ENCODE data around the gene TRMO.

The TRMO gene

DNA sequence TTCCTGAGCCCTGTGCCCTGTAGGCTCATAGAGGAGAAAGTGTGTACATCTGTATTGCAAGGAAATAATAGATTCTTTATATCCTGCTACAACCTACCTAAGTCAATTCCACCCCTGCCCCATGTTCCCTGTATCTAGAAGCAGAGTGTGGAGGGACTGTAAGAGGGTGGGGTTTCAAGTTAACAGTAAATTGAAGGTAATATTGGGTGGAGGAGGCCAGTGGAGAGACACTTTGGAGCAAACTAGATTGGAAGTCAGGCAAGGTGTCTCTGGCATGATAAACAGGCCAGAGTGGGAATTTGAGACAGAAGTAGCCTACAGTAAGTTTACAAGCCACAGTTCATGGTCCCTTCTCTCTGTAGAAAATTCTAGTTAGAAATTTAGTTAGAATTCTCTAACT is 17.9 kb upstream of the TRMO start:
- no peak for DNase-seq (ENCODE audit: low read depth in 4 of 4, low spot score in 1 of 4)

GRCh38 chr9:97938081-97938644 is 15.9 kb upstream of the TRMO start, which contains the start of gene HEMGN:
Gene HEMGN (minus strand): TSS chr9:97938172. CDS start chr9:97938136, 36 bp downstream.
- peak in 1 of 4 experiments; percentile 12 for DNase-seq (ENCODE audit: low read depth in 4 of 4, low spot score in 1 of 4)

GRCh38 chr9:97936998-97937397 is 14.7 kb upstream of the TRMO start:
- no peak for DNase-seq (ENCODE audit: low read depth in 4 of 4, low spot score in 1 of 4)

DNA sequence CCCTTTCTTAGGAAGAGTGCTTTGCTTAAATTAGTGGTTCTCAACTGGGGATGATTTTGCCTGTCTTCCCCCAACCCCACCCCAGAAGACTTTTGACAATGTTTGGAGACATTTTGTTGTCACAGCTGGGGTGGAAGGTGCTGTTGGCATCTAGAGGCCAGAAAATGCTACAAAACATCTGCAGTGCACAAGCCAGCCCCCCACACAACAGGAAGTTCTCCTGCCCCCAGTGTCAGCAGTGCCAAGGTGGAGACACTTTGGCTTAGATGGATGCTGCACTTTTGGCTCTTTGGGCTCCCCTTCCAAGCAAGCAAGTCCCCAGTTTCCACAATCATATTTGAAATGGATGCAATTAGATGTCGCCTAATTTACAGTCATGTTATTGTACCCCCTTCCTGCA is 13.0 kb upstream of the TRMO start:
- no peak for DNase-seq (ENCODE audit: low read depth in 4 of 4, low spot score in 1 of 4)

GRCh38 chr9:97934321-97935115 is 12.2 kb upstream of the TRMO start:
- DNase-seq (ENCODE audit: low read depth in 4 of 4, low spot score in 1 of 4): no peak

DNA sequence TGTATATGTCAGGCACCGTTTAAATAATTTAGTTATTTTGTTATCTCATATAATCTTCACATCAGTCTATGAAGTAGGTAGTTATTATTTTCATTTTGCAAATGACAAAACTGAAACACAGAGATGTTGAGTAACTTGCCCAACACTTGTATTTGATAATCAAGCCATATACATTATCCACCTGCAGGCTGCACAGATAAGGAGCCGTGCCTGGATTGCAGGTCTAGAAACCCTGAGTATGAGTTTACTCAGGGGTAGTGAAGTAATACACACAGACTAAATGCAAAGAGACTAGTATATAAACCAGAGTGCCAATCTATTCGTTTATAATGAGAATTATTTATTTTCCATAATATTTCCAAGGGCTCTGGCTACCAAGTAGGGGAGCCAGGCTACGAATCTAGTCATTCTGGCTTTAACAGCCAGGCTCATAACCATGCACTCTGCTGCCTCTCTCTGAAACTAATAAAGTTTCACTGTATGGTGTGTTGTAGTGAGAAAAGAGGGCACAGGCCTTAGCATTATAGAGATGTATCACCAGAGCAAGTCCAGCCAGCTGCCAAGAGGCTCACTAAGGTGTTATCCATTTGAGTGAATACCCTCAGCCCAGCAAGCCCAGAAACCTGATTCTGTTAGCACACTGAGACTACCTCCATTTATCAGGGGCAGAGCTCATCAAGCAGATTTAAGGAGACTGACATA is 11.1 kb upstream of the TRMO start:
- no peak for DNase-seq (ENCODE audit: low read depth in 4 of 4, low spot score in 1 of 4)

- DNase-seq (ENCODE audit: low read depth in 4 of 4, low spot score in 1 of 4): no peak
Measured at GRCh38 chr9:97930972-97931371, 8.7 kb upstream of the TRMO start.

DNA sequence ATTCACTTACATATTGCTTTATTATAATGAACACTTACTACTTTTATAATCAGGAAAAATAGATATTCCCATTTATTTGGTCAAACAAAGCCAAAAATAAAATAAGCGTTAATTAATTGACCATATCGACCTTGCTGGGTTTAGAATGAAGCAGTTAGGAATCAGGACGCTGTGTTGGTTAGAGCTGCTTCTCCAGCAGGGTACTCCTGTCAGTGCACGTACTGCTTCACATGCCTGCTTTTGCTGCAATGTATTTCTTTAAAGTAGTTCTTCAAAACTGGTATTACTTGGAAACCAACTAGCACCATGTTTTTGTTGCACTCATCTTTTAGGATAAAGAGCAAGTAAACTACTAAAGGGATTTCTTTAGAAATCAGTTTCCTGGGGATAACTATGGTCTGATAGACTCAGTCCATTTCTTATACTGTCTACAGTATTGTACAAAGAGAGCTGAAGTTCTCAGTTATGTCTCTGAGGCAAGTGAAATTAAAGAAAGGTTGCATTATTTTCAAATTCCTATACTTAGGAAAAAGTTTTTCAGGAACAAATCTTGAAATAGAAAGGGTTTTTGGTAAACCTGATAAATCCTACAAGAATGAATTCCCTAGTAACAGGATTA is 6.8 kb upstream of the TRMO start:
- DNase-seq (ENCODE audit: low read depth in 4 of 4, low spot score in 1 of 4): no peak

- DNase-seq (ENCODE audit: low read depth in 4 of 4, low spot score in 1 of 4): no peak
Measured at GRCh38 chr9:97925497-97926334, 3.4 kb upstream of the TRMO start.

DNA sequence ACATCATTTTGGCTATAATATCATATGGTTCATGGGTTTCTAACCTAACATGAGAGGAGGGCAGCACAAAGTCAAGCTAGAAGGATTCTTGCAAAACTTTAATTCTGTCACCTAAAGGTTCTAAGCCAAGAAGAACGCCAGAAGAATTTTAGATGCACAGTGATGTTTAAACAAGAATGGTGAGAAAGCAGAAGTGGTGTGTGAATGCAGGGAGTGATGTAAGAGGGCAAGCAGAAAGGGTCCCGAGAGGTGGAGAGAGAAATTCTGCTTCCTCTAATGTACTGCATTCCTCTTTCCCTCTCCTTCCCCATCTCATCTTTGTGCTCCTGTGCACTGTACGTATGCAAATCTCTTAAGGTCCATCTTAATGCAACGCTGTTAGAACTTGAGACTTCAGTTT is 2.1 kb upstream of the TRMO start:
- DNase-seq (ENCODE audit: low read depth in 4 of 4, low spot score in 1 of 4): no peak

DNA sequence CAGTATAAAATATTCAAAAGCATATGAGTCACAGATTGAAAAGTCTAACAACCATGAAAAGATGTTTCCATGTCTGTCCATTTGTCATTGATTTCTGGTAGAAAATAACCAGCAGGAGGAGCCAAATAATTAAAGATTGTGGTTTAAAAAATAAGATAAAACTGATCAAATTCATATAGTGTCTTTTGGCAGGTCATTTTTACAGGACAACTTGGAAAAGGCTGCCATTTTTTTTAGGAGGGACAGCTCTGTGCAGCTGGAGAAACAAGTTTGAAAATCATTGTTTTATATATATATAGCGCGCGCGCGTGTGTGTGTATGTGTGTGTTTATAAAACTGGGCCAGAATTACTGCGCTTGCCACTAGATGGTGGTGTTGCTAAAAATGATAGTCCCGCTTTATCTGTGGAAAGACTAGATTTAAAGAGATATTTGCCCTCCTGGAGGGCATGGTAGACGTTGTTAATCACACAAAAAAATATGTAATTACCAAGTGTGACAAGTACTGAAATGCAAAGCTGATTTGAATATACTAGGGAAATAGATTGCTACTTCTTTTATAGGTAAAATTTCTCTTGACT is 1.3 kb upstream of the TRMO start:
- DNase-seq (ENCODE audit: low read depth in 4 of 4, low spot score in 1 of 4): peak; percentile 40 to 62 (median 49)

DNA sequence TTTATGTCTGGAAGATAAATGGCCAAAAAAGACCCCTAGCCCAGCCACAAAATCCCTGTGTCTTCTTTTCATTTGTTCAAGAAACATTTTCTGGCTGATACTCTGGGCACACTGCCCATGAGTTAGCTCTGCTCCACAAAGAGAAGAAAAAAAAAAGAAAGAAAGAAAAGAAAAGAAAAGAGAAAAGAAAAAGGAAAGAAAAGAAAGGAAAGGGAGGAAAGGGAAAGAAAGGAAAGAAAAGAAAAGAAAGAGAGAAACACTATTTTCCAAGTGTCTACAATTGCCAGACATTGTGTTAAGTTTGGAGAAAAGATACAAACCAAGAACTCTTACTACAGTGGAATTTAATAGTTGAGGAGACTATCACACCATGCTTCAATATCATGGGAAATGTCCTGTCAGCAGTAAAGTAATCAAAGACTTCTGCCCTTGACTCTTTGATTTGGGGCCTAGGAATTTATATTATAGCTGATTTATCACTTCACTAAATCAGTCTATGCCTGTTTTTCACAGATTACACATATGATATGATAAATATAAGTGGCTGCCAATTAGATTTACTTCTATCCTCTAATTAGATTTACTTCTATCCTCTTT is 3.0 kb downstream of the TRMO start:
- DNase-seq (ENCODE audit: low read depth in 4 of 4, low spot score in 1 of 4): no peak

DNA sequence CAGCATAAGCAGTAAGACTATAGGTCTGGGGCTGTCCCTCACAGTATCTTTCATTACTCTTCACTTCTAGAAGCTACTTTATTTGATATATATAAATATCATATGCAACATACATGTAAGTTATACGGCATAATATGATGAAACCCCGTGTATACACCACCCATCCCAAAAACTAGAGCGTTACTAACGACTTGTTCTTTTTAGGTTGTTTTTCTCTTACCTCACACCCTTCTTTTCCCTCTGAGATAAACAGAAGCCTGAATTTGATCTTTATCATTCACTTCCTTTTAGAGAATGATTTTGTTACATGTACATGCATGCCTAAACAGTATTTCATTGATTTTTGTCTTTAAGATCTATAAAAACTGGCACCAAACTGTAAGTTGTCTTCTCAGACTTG is 3.7 kb downstream of the TRMO start:
- no peak for DNase-seq (ENCODE audit: low read depth in 4 of 4, low spot score in 1 of 4)

- no peak for DNase-seq (ENCODE audit: low read depth in 4 of 4, low spot score in 1 of 4)
Measured at GRCh38 chr9:97911970-97912369, 10.3 kb downstream of the TRMO start.

GRCh38 chr9:97911528-97911927 is 10.8 kb downstream of the TRMO start:
- no peak for DNase-seq (ENCODE audit: low read depth in 4 of 4, low spot score in 1 of 4)

GRCh38 chr9:97910357-97910756 is 11.9 kb downstream of the TRMO start:
- no peak for DNase-seq (ENCODE audit: low read depth in 4 of 4, low spot score in 1 of 4)

GRCh38 chr9:97908705-97909104 is 13.6 kb downstream of the TRMO start:
- DNase-seq (ENCODE audit: low read depth in 4 of 4, low spot score in 1 of 4): no peak

DNA sequence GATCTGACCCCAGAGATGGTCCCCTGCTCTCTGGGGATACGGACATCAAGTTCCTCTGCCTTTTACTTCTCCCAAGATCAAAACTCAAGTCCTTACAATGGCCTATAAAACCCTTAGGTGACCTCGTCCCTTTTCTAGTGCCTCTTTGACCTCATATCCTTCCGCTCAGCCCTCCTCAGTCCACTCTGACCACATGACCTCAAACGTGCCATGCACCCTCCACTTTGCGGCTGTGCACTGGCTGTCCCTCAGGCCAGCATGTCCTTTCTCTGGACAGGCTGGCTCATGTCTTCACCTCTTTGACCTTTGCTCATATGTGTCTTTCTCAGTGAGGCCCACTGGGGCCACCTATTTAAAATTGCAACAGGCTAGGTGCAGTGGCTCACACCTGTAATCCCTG is 14.7 kb downstream of the TRMO start:
- no peak for DNase-seq (ENCODE audit: low read depth in 4 of 4, low spot score in 1 of 4)

DNA sequence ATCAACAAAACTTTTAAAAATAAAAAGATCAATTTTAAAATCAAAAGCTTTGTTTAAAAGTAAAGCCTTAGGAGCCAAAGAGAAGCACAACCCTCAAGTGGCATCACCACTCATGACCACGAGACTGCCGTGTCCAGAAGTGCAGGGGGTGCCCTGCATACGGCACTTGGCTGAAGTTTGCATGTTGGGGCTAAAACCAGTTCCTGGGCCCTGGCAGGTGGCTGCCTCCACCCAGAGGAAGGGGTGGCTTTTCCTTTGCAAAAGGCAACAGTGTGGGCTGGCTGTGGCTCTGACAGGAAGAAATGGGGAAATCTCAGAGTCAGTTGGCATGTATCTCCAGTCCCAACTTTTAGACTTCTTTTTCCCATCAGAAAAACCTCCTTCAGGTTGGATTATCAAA is 15.3 kb downstream of the TRMO start:
- DNase-seq (ENCODE audit: low read depth in 4 of 4, low spot score in 1 of 4): no peak

DNA sequence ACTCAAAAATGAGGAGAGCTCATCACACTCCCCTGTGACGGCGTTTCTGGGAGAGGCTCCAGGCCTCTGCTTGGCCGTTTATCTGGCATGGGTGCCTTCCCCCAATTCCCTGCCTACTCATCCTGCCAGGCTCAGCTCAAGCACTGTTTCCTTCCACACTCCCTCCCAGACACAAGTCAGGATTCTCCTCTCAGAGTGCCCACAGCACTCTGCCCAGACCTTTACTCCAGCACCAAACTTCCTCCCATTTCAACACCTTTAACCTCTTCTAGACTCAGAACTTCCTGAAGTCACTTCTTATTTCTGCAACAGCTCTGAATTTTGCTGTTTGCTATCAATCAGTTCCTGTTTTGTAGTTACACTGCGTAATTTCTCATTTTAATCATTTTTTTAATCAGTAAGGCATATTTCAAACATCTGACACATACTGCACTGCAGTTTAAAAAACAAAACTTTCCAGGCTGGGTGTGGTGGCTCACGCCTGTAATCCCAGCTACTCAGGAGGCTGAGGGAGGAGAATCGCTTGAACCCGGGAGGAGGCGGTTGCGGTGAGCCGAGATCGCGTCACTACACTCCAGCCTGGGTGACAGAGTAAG is 16.0 kb downstream of the TRMO start:
- peak in 1 of 4 experiments; percentile 18 for DNase-seq (ENCODE audit: low read depth in 4 of 4, low spot score in 1 of 4)

All from stimulated activated CD4-positive, alpha-beta T cell treated with anti-CD3 and anti-CD28 coated beads, Interleukin-1b, Interleukin-23, amount 100 ng/mL, for 24 hours (primary cell).